Measurements from ENCODE around the gene ASPSCR1.

- TF ChIP-seq CTCF (IDR thresholded peaks at IDR 0.05) (no peak), EP300 (IDR thresholded peaks at IDR 0.05) (no peak), POLR2AphosphoS5 (IDR thresholded peaks at IDR 0.05) (no peak)
Observed at GRCh38 chr17:81983011-81983638, 5.7 kb downstream of the ASPSCR1 start.

Measured in gastroesophageal sphincter (tissue), 3 donors.